ENCODE results near the gene FRMD8.

DNA sequence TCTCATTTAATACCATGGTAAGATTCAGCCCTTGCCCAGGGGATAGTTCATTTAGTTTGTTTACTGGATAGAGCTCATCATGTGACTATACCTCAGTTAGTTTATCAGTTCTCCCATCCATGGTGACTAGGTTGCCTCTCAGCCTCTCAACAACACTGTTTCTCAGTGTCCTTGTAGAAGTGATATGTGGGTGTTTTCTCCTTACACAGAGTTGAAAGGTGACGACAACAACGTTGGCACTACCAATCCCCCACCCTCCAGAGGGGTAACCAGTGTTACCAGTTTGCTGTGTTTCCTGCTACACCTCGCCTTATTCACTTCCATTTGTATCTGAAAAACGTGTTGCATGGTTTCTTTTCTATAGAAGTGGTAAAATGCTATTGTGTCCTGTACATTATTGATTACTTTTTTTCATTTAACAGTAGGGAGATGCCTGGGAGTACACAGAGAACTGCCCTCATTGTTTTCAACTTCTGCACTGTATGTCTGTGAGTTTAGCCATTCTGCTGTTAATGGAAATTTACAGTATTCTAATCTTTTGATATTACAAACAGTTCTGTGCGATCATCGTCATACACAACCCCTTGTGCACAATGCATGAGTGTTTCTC lies 47.7 kb downstream of the FRMD8 start:
- TF ChIP-seq, protein P1, sequence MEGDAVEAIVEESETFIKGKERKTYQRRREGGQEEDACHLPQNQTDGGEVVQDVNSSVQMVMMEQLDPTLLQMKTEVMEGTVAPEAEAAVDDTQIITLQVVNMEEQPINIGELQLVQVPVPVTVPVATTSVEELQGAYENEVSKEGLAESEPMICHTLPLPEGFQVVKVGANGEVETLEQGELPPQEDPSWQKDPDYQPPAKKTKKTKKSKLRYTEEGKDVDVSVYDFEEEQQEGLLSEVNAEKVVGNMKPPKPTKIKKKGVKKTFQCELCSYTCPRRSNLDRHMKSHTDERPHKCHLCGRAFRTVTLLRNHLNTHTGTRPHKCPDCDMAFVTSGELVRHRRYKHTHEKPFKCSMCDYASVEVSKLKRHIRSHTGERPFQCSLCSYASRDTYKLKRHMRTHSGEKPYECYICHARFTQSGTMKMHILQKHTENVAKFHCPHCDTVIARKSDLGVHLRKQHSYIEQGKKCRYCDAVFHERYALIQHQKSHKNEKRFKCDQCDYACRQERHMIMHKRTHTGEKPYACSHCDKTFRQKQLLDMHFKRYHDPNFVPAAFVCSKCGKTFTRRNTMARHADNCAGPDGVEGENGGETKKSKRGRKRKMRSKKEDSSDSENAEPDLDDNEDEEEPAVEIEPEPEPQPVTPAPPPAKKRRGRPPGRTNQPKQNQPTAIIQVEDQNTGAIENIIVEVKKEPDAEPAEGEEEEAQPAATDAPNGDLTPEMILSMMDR (IDR thresholded peaks at IDR 0.05): no peak
- no peak for TF ChIP-seq POLR2A (IDR thresholded peaks at IDR 0.05)

Measured in ovary (tissue), 3 donors.